HUES48 (cell line): ENCODE results near the gene HAUS1.
A peak's percentile ranks its signal among the peaks of the same experiment; 100 is the strongest.
"Not testable (repeated sequence)": the region's sequence is repeated elsewhere in the genome, so short reads cannot be mapped to it uniquely, and the experiment has no call there.

Experiments used
- H3K27ac ChIP-seq: one replicate; pipeline ENCODE4 v1.7.0; 2013; ENCODE audit warnings: low read depth, low read length, inconsistent platforms
- H3K27me3 ChIP-seq: 2 replicates; pipeline ENCODE4 v1.6.1; 2013; ENCODE audit warnings: mild to moderate bottlenecking, low read length; ENCODE audit not compliant: control insufficient read depth, insufficient read depth
- H3K36me3 ChIP-seq: 2 replicates; pipeline ENCODE4 v1.6.1; 2013; ENCODE audit warnings: low read length; ENCODE audit not compliant: control insufficient read depth, insufficient read depth
- H3K4me1 ChIP-seq: 2 replicates; pipeline ENCODE4 v1.6.1; 2013; ENCODE audit warnings: mild to moderate bottlenecking, low read length; ENCODE audit not compliant: control insufficient read depth, insufficient read depth
- H3K4me3 ChIP-seq: 2 replicates; pipeline ENCODE4 v1.5.1; 2013; ENCODE audit warnings: mild to moderate bottlenecking, low read depth, low read length
- H3K9ac ChIP-seq: 2 replicates; pipeline ENCODE4 v1.6.1; 2013; ENCODE audit warnings: mild to moderate bottlenecking, low read depth, low read length, moderate library complexity
- H3K9me3 ChIP-seq: 2 replicates; pipeline ENCODE4 v1.6.1; 2013; ENCODE audit warnings: low read length; ENCODE audit not compliant: control insufficient read depth, insufficient read depth

Gene HAUS1

DNA sequence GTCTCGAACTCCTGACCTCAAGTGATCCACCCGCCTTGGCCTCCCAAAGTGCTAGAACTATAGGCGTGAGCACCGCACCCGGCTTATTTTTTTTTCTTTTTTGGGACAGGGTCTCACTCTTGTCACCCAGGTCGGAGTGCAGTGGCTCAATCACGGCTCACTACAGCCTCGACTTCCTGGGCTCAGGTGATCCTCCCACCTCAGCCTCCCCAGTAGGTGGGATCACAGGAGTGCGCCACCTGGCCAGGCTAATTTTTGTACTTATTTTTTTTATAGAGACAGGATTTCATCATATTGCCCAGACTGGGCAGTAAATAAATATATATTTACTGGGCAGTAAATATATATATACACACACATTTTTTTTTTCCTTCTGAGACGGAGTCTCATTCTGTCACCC, 8.7 kb upstream of the HAUS1 start:
- H3K27ac ChIP-seq: no peak overlapping the region
- H3K36me3 ChIP-seq: peaks cover 51% of the 10 kb centered on the region
- H3K27me3 ChIP-seq: no peaks in the 10 kb centered on the region
- no peak overlapping the region for H3K9ac ChIP-seq
- no peaks in the 10 kb centered on the region for H3K9me3 ChIP-seq
- peaks cover 7% of the 10 kb centered on the region; the same call in 1 of the 2 replicates for H3K4me1 ChIP-seq
- H3K4me3 ChIP-seq: no peak overlapping the region

DNA sequence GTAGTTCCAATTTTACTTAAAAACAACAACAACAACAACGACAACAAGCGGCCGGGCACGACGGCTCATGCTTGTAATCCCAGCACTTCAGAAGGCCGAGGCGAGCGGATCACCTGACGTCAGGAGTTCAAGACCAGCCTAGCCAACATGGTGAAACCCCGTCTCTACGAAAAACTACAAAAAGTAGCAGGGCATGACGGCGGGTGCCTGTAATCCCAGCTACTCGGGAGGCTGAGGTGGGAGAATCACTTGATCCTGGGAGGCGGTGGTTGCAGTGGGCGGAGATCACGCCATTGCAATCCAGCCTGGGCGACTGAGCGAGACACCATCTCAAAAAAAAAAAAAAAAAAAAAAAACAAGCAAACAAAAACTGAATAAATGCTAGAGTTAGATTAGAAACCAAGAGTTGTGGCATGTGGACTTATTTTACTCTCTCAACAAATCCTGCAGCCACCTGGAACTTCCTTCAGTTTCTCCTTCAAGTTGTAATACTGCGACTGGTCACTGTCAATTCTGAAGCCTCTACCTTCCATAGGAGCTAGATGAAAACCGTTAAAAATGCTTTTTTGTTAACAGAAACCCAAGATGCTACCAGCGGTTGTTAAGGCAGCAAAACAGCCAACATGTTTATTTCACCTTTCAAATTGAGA, 7.4 kb upstream of the HAUS1 start:
- H3K27me3 ChIP-seq: no peaks in the 10 kb centered on the region
- H3K9ac ChIP-seq: peak overlapping the region; percentile 94
- peaks cover 39% of the 10 kb centered on the region for H3K36me3 ChIP-seq
- H3K4me1 ChIP-seq: peaks cover 7% of the 10 kb centered on the region; the same call in 1 of the 2 replicates
- peak overlapping the region; percentile 100 for H3K4me3 ChIP-seq
- no peak overlapping the region for H3K27ac ChIP-seq
- H3K9me3 ChIP-seq: no peaks in the 10 kb centered on the region

DNA sequence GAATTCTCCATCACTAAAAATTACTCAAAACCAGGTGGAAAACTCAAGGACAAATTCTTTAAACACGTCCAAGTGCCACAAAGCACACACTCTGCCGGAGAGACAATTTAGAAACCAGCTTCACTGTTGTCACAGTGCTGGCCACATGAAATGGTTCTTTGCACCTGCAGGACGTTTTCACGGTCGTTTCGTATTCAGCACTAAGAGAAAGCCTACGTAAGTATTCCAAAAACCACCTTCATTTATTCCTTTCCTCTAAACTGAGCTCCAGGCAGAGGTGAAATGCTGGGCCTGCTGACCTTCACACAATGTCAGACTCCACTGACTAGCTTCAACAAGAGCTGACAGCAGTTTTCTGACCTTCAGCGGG, 6.8 kb upstream of the HAUS1 start:
- Histone ChIP-seq H3K9ac (peak overlapping the region; percentile 94), H3K4me3 (peak overlapping the region; percentile 100), H3K27me3 (no peaks in the 10 kb centered on the region), H3K36me3 (peaks cover 32% of the 10 kb centered on the region), H3K9me3 (no peaks in the 10 kb centered on the region), H3K27ac (peak overlapping the region; percentile 98), H3K4me1 (peaks cover 7% of the 10 kb centered on the region; the same call in 1 of the 2 replicates)

DNA sequence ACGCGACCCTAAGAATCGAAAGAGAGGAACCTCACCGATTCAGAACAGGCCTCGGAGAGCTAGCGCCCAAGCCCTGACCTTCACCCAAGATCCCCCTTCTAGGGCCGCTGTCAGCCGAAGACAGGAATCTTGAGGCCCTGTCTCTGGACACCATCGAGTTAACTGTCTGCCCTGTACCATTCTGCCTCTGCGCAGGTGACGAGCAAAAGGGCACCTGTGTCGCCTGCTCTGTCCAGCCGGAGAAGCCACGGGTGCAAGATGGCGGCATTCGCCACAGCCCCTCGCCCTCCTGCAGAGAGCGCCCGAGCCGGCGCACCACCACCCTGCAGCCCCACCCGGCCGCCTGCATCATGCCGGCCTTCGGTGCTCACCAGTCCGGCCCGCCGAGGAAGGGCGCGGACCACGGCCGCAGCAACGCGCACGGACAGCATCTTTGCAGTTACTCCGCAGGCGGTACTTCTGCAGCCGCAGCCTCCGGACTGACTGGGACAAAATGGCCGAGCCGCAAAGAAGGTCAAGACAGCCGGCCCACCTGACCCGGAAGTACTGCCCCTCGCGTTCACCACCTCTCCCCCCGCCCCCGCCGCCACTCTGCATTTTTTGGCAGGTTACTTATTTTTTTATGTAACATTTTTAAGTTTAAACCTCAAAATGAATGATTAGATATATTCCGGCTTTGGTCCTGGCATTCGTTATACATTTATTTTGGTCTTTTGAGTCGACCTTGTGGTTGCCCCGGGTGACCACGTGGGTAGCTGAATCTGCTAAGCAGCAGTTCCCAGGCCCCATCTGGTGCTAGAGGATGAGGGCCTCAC, 6.2 kb upstream of the HAUS1 start, which contains the start of gene ATP5F1A:
ATP5F1A (minus strand) TSS at position 496 of the 815 bp plus-strand sequence; CDS start at position 431, 65 bp downstream.
- Histone ChIP-seq H3K9ac (peak within 1 kb of the TSS; percentile 94), H3K27ac (peak within 1 kb of the TSS; percentile 98), H3K4me1 (peaks cover 7% of the 10 kb centered on the region; the same call in 1 of the 2 replicates), H3K9me3 (no peaks in the 10 kb centered on the region), H3K4me3 (peak within 1 kb of the TSS; percentile 100), H3K27me3 (no peaks in the 10 kb centered on the region), H3K36me3 (peaks cover 27% of the 10 kb centered on the region)

DNA sequence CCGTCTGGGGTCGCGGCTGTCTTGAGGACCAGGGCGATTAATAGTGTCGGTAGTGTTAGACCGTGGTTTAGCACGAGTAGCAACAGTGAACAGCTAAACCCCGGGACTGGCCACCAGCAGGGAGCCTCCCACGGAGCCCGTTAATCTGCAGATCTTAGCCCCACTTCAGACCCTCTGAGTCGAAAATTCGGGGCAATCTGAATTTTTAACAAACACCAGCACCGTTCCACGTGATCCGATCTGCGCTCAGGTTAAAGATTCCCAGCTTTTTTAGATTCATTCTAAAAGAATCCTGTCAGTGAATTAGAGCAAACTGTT, 5.6 kb upstream of the HAUS1 start:
- H3K4me1 ChIP-seq: peaks cover 7% of the 10 kb centered on the region; the same call in 1 of the 2 replicates
- no peaks in the 10 kb centered on the region for H3K9me3 ChIP-seq
- peak overlapping the region; percentile 94 for H3K9ac ChIP-seq
- peak overlapping the region; percentile 100 for H3K4me3 ChIP-seq
- no peaks in the 10 kb centered on the region for H3K27me3 ChIP-seq
- H3K27ac ChIP-seq: peak overlapping the region; percentile 98
- peaks cover 21% of the 10 kb centered on the region for H3K36me3 ChIP-seq

DNA sequence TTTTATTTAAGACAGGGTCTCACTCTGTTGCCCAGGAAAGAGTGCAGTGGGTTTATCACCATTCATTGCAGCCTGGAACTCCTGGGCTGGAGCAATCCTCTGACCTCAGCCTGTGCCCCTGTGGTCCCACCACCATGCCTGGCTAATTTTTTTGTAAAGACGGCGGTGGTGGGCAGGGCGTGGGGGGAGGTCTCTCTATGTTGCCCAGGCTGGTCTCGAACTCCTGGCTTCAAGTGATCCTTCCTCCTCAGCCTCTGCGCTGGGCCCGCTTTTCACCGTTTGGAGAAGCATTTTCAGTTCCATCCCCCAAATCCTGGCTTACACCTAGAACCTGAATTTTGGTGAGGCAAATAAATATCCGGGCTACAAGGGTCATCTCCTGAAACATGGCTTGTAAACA, 4.7 kb upstream of the HAUS1 start:
- no peak overlapping the region for H3K27ac ChIP-seq
- H3K36me3 ChIP-seq: peaks cover 14% of the 10 kb centered on the region
- no peaks in the 10 kb centered on the region for H3K27me3 ChIP-seq
- H3K9me3 ChIP-seq: no peaks in the 10 kb centered on the region
- peaks cover 10% of the 10 kb centered on the region for H3K4me1 ChIP-seq
- no peak overlapping the region for H3K4me3 ChIP-seq
- H3K9ac ChIP-seq: no peak overlapping the region

DNA sequence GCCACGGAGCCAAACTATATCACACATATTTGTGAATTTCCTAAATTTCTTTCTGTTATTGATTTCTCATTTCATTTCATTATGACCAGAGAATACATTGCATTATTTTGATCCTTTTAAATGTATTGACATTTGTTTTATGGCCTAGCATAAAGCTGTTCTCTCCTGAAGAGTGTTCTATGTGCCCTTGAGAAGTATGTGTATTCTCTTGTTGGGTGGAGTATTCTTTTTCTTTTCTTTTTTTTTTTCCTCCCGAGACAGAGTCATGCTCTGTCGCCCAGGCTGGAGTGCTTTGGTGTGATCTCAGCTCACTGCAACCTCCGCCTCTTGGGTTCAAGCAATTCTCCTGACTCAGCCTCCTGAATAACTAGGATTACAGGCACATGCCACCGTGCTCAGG, 5.2 kb downstream of the HAUS1 start:
- H3K9ac ChIP-seq: no peak overlapping the region
- H3K9me3 ChIP-seq: no peaks in the 10 kb centered on the region
- no peak overlapping the region for H3K4me3 ChIP-seq
- H3K4me1 ChIP-seq: no peaks in the 10 kb centered on the region
- no peak overlapping the region for H3K27ac ChIP-seq
- no peaks in the 10 kb centered on the region for H3K27me3 ChIP-seq
- peaks cover 58% of the 10 kb centered on the region for H3K36me3 ChIP-seq

DNA sequence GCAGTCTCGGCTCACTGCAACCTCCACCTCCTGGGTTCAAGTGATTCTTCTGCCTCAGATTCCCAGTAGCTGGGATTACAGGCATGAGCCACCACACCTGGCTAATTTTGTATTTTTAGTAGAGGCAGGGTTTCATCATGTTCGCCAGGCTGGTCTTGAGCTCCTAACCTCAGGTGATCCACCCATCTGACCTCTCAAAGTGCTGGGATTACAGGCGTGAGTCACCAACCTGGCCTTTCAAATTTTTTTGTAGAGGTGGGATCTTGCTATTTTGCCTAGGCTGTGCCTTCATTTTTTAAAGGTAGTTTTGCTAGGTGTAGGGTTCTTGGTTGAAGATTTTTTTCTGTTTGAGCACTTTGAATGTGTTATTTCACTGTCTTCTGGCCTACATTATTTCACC, 6.2 kb downstream of the HAUS1 start:
- Histone ChIP-seq H3K27me3 (no peaks in the 10 kb centered on the region), H3K27ac (no peak overlapping the region), H3K9ac (no peak overlapping the region), H3K4me3 (no peak overlapping the region), H3K36me3 (peaks cover 66% of the 10 kb centered on the region), H3K9me3 (no peaks in the 10 kb centered on the region), H3K4me1 (no peaks in the 10 kb centered on the region)

DNA sequence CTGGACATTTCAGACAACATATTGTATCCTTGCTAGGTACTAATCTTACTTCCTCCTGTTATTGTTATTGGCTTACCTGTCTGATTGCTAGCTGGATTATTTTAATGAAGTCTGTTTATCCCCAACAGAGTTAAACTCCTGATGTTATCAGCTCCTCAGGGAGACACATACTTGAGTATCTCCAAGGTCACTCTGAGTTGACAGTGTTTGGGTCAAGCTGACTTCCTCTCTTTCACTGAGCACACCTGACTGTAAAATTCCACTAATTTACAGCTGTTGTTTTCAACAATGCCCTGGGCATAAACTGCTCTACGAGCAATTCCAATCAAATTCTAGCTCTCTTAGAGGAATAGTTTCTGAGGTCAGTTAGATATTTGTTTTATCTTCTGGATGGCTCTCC, 9.6 kb downstream of the HAUS1 start:
- Histone ChIP-seq H3K4me3 (no peak overlapping the region), H3K36me3 (peaks cover 59% of the 10 kb centered on the region), H3K27me3 (no peaks in the 10 kb centered on the region), H3K27ac (no peak overlapping the region), H3K9me3 (no peaks in the 10 kb centered on the region), H3K9ac (no peak overlapping the region), H3K4me1 (no peaks in the 10 kb centered on the region)

DNA sequence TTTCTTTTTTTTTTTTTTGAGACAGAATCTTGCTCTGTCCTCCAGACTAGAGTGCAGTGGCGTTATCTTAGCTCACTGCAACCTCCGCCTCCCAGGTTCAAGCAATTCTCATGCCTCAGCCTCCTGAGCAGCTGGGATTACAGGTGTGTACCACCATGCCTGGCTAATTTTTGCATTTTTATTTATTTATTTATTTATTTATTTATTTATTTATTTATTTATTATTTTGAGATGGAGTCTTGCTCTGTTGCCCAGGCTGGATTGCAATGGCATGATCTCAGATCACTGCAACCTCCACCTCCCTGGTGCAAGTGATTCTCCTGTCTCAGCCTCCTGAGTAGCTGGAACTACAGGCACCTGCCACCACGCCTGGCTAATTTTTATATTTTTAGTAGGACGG, 22.4 kb downstream of the HAUS1 start:
- H3K9ac ChIP-seq, H3K4me1 ChIP-seq: not testable (repeated sequence)

DNA sequence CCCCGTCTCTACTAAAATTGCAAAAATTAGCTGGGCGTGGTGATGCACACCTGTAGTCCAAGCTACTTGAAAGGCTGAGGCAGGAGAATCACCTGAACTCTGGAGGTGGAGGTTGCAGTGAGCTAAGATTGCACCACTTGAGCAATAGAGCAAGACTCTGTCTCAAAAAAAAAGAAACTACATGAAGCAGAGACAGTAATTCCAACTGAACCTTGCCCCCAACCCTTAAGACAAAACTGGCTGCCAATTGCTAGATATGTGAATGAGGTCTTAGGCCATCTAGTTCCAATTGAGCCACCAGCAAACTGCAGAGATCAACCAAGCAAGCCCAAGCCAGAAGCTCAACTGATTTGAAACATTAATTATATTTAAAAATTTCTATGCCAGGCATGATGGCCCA, 25.9 kb downstream of the HAUS1 start:
- no peak overlapping the region for H3K27ac ChIP-seq
- H3K9ac ChIP-seq: no peak overlapping the region
- no peak overlapping the region for H3K4me3 ChIP-seq
- H3K4me1 ChIP-seq: no peaks in the 10 kb centered on the region
- H3K36me3 ChIP-seq: peaks cover 47% of the 10 kb centered on the region
- no peaks in the 10 kb centered on the region for H3K9me3 ChIP-seq
- no peaks in the 10 kb centered on the region for H3K27me3 ChIP-seq

More for the DNA sequence above, 22.4 kb downstream of the HAUS1 start:
- H3K4me3 ChIP-seq, H3K27me3 ChIP-seq, H3K27ac ChIP-seq, H3K9me3 ChIP-seq: not testable (repeated sequence)
- peaks cover 73% of the 10 kb centered on the region for H3K36me3 ChIP-seq
